HCT116 (cell line): ENCODE data around the gene BRD3OS. TPM values are rescaled to one million over a fixed set of nuclear protein-coding genes. Genes with fewer than 3 reads are reported as not detected.

Source experiments
- ATAC-seq: fragments of 200-7000 bp; cut with Tn5 transposase; 2 replicates; pipeline ENCODE4 v1.9.1; 2020; ENCODE audit warnings: mild to moderate bottlenecking, moderate library complexity
- BruUV-seq: library from RNA; stranded (reverse); fragments of 400-500 nt; replicated peaks from 2 replicates; lab custom pipeline; 2021; lab: Mats Ljungman, UMichigan
- CTCF ChIA-PET: fragments of 300-600 bp; sonication (Branson Sonifier 250); formaldehyde crosslinking; loops from one replicate; lab custom pipeline; 2021; ENCODE audit warnings: antibody characterized with exemption; lab: Charles Lee
- POLR2A ChIA-PET: fragments of 300-600, 350-600 bp; sonication (Branson Sonifier 250); formaldehyde crosslinking; loops from one replicate; lab custom pipeline; 2021; ENCODE audit warnings: antibody characterized with exemption; lab: Charles Lee
- RAD21 ChIA-PET, 2 experiments: fragments of 300-600 bp; sonication (Branson Sonifier 250); formaldehyde crosslinking; loops; one replicate each; lab custom pipeline; 2023; ENCODE audit warnings: low total read pairs in 2 of 2; ENCODE audit not compliant: uncharacterized antibody in 2 of 2, unreplicated experiment in 2 of 2, low non-redundant PET in 1 of 2; lab: Charles Lee
- DNase-seq: peaks from one replicate; pipeline ENCODE4 v3.0.0-alpha.2; 2010; ENCODE audit warnings: low read depth, low spot score
- H2AFZ ChIP-seq: fragments of 200-600 bp; shearing (Covaris generic), sonication (generic); 2 replicates; pipeline ENCODE4 v1.6.1; 2017; ENCODE audit warnings: low read depth, mixed run types, mixed read lengths, antibody characterized with exemption, low read length; ENCODE audit not compliant: poor library complexity, severe bottlenecking
- H3K27ac ChIP-seq: 2 replicates; pipeline ENCODE4 v1.5.1; 2012; ENCODE audit warnings: low read depth, low read length
- H3K27me3 ChIP-seq: fragments of 200-600 bp; sonication (generic); 2 replicates; pipeline ENCODE4 v1.6.1; 2016; ENCODE audit warnings: mixed run types, low read length, mixed read lengths; ENCODE audit not compliant: insufficient read depth
- H3K36me3 ChIP-seq, 2 experiments: fragments of 200-500 bp in 1 of 2; fragments of 200-600 bp in 1 of 2; sonication (Bioruptor generic) in 1 of 2; sonication (generic) in 1 of 2; 2 replicates each; pipeline versions ENCODE4 v1.5.1 to v1.6.1; 2014 to 2016; ENCODE audit warnings: low read length in 2 of 2, inconsistent platforms in 1 of 2, mixed read lengths in 1 of 2, mixed run types in 1 of 2; ENCODE audit not compliant: insufficient read depth in 2 of 2, control insufficient read depth in 1 of 2
- H3K4me1 ChIP-seq, 2 experiments: fragments of 200-600 bp in 1 of 2; sonication (generic) in 1 of 2; 2 replicates each; pipeline versions ENCODE4 v1.5.1 to v1.6.1; 2012 to 2017; ENCODE audit warnings: low read length in 2 of 2, inconsistent platforms in 1 of 2, mild to moderate bottlenecking in 1 of 2, mixed read lengths in 1 of 2, mixed run types in 1 of 2, moderate library complexity in 1 of 2; ENCODE audit not compliant: insufficient read depth in 2 of 2, control insufficient read depth in 1 of 2
- H3K4me2 ChIP-seq: fragments of 200-600 bp; sonication (generic); 2 replicates; pipeline ENCODE4 v1.6.1; 2017; ENCODE audit warnings: mixed run types, low read length, mixed read lengths
- H3K4me3 ChIP-seq, 2 experiments: fragments of 200-600 bp in 1 of 2; sonication (generic) in 1 of 2; replicated peaks in 1 of 2; 2 replicates each; pipeline ENCODE4 v1.5.1; 2011 to 2016; ENCODE audit warnings: low read length in 2 of 2, control low read depth in 1 of 2, low read depth in 1 of 2, mild to moderate bottlenecking in 1 of 2, mixed read lengths in 1 of 2, mixed run types in 1 of 2
- H3K79me2 ChIP-seq: fragments of 200-600 bp; sonication (generic); 2 replicates; pipeline ENCODE4 v1.6.1; 2017; ENCODE audit warnings: mild to moderate bottlenecking, mixed run types, low read length, moderate library complexity, mixed read lengths; ENCODE audit not compliant: insufficient read depth
- H3K9ac ChIP-seq: fragments of 200-600 bp; sonication (generic); 2 replicates; pipeline ENCODE4 v1.6.1; 2016; ENCODE audit warnings: low read length, mixed read lengths
- H3K9me2 ChIP-seq: fragments of 200-600 bp; sonication (generic), shearing (Covaris generic); 2 replicates; pipeline ENCODE4 v1.6.1; 2017; ENCODE audit warnings: mixed run types, mild to moderate bottlenecking, moderate library complexity; ENCODE audit not compliant: insufficient read depth
- H3K9me3 ChIP-seq, 2 experiments: fragments of 200-500 bp in 1 of 2; fragments of 200-600 bp in 1 of 2; sonication (Bioruptor generic) in 1 of 2; sonication (generic) in 1 of 2; 2 replicates each; pipeline ENCODE4 v1.6.1; 2014 to 2017; ENCODE audit warnings: low read length in 2 of 2, mixed read lengths in 2 of 2, inconsistent platforms in 1 of 2, low read depth in 1 of 2, mild to moderate bottlenecking in 1 of 2, mixed run types in 1 of 2, moderate library complexity in 1 of 2; ENCODE audit not compliant: control insufficient read depth in 1 of 2, insufficient read depth in 1 of 2
- H4K20me1 ChIP-seq: fragments of 200-600 bp; sonication (generic), shearing (Covaris generic); 2 replicates; pipeline ENCODE4 v1.6.1; 2017; ENCODE audit warnings: mixed run types, mild to moderate bottlenecking, moderate library complexity; ENCODE audit not compliant: insufficient read depth
- CBX3 ChIP-seq: IDR thresholded peaks from 2 replicates; pipeline ENCODE4 v1.6.1; 2012; ENCODE audit warnings: low read depth
- EGR1 ChIP-seq: IDR thresholded peaks from 2 replicates; pipeline ENCODE4 v1.6.1; 2012; ENCODE audit warnings: low read depth
- ELF1 ChIP-seq: IDR thresholded peaks from 2 replicates; pipeline ENCODE4 v1.6.1; 2012; ENCODE audit warnings: low read depth, borderline replicate concordance
- EZH2phosphoT487 ChIP-seq: fragments of 200-600 bp; IDR thresholded peaks from 2 replicates; pipeline ENCODE4 v1.6.1; 2018; ENCODE audit warnings: antibody characterized with exemption, borderline replicate concordance
- FOSL1 ChIP-seq: IDR thresholded peaks from 2 replicates; pipeline ENCODE4 v1.6.1; 2012; ENCODE audit warnings: low read depth
- JUND ChIP-seq: IDR thresholded peaks from 2 replicates; pipeline ENCODE4 v1.6.1; 2012
- POLR2A ChIP-seq: IDR thresholded peaks from 2 replicates; pipeline ENCODE4 v1.7.0; 2011; ENCODE audit warnings: borderline replicate concordance; ENCODE audit not compliant: insufficient read depth, insufficient read length; ENCODE audit errors: extremely low read depth
- RAD21 ChIP-seq: IDR thresholded peaks from 2 replicates; pipeline ENCODE4 v1.6.1; 2012; ENCODE audit warnings: low read depth, mild to moderate bottlenecking
- SIN3A ChIP-seq: IDR thresholded peaks from 2 replicates; pipeline ENCODE4 v1.6.1; 2012; ENCODE audit warnings: low read depth
- SP1 ChIP-seq: IDR thresholded peaks from 2 replicates; pipeline ENCODE4 v1.6.1; 2012; ENCODE audit warnings: low read depth
- SRF ChIP-seq: IDR thresholded peaks from 2 replicates; pipeline ENCODE4 v1.6.1; 2012; ENCODE audit warnings: low read depth
- YY1 ChIP-seq: IDR thresholded peaks from 2 replicates; pipeline ENCODE4 v1.6.1; 2011; ENCODE audit warnings: low read length, low read depth, moderate library complexity, mild to moderate bottlenecking; ENCODE audit not compliant: insufficient replicate concordance; ENCODE audit errors: extremely low read depth
- ZFX ChIP-seq: fragments of 450-650 bp; IDR thresholded peaks from 2 replicates; pipeline ENCODE4 v1.6.1; 2017
- intact Hi-C: fragments of 100-400 bp; cut with micrococcal nuclease; formaldehyde crosslinking; loops from 2 replicates; pipeline ENCODE4 v1.10.0; 2022
- total RNA-seq: library from RNA; stranded (reverse); gene quantifications from one replicate; pipeline ENCODE4 v1.2.1, GENCODE V29; 2021; ENCODE audit not compliant: unreplicated experiment
- TF ChIP-seq, protein P1 (sequence below): IDR thresholded peaks from 2 replicates; pipeline ENCODE4 v1.6.1; 2012
- TF ChIP-seq, protein P2 (sequence below), 3 experiments: fragments of 200-600 bp in 1 of 3; sonication (generic) in 1 of 3; IDR thresholded peaks in 2 of 3; conservative IDR thresholded peaks in 1 of 3; 2 replicates each; pipeline ENCODE4 v1.5.1; 2012 to 2017; ENCODE audit warnings: low read depth in 2 of 3, low read length in 2 of 3, antibody characterized with exemption in 1 of 3, borderline replicate concordance in 1 of 3, control low read depth in 1 of 3, mild to moderate bottlenecking in 1 of 3, mixed read lengths in 1 of 3, mixed run types in 1 of 3, moderate library complexity in 1 of 3; ENCODE audit not compliant: insufficient read depth in 1 of 3
- TF ChIP-seq, protein P3 (sequence below): IDR thresholded peaks from 2 replicates; pipeline ENCODE4 v1.6.1; 2012; ENCODE audit warnings: low read depth

Gene BRD3OS
- total RNA-seq, 1 experiment from 2014 or later = 17.0 TPM

DNA sequence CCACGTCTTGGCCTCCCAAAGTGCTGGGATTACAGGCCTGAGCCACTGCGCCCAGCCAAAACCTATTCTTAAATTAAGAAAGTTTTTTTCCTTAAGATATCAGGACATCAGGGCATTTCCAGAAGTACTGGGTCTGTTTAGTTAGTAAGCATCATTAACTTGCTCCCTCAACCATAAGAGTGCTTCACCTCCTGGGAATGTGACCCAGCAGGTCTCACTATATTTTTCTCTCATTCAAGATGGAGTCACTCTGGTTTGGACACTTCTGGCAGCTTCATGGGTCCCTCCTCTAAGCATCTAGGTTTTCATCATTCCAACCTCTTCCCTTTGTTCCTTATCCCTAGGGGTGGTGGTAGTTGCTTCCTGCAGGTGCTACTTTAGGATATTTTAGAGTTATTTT, 10.3 kb upstream of the BRD3OS start:
- Histone ChIP-seq H2AFZ (no peak overlapping the region), H3K4me3 (no peak overlapping the region), H3K9me2 (no peaks in the 10 kb centered on the region), H3K4me1 (peaks cover 0 to under 1% of the 10 kb centered on the region in 2 experiments; a peak in 1 of 4 replicates), H4K20me1 (no peaks in the 10 kb centered on the region), H3K79me2 (no peaks in the 10 kb centered on the region), H3K36me3 (no peaks in the 10 kb centered on the region), H3K9me3 (peaks cover 10 to 16% of the 10 kb centered on the region in 2 experiments; a peak in 2 of 4 replicates), H3K27me3 (no peaks in the 10 kb centered on the region), H3K4me2 (no peak overlapping the region), H3K9ac (no peak overlapping the region), H3K27ac (no peak overlapping the region)
- no peak for DNase-seq
- no peak for TF ChIP-seq POLR2A
- TF ChIP-seq, protein P1, sequence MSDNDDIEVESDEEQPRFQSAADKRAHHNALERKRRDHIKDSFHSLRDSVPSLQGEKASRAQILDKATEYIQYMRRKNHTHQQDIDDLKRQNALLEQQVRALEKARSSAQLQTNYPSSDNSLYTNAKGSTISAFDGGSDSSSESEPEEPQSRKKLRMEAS = no peak
- TF ChIP-seq ZFX = no peak
- TF ChIP-seq FOSL1 = no peak
- no peak for TF ChIP-seq SRF
- no peak for TF ChIP-seq EZH2phosphoT487
- no peak for TF ChIP-seq YY1
- TF ChIP-seq, protein P2, sequence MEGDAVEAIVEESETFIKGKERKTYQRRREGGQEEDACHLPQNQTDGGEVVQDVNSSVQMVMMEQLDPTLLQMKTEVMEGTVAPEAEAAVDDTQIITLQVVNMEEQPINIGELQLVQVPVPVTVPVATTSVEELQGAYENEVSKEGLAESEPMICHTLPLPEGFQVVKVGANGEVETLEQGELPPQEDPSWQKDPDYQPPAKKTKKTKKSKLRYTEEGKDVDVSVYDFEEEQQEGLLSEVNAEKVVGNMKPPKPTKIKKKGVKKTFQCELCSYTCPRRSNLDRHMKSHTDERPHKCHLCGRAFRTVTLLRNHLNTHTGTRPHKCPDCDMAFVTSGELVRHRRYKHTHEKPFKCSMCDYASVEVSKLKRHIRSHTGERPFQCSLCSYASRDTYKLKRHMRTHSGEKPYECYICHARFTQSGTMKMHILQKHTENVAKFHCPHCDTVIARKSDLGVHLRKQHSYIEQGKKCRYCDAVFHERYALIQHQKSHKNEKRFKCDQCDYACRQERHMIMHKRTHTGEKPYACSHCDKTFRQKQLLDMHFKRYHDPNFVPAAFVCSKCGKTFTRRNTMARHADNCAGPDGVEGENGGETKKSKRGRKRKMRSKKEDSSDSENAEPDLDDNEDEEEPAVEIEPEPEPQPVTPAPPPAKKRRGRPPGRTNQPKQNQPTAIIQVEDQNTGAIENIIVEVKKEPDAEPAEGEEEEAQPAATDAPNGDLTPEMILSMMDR (IDR thresholded peaks at IDR 0.05 in 2 of 3, conservative IDR thresholded peaks at IDR 0.05 in 1 of 3; ENCODE audit: borderline replicate concordance in 1 of 3, insufficient read depth in 1 of 3, low read depth in 2 of 3, low read length in 2 of 3) = no peak
- TF ChIP-seq, protein P3, sequence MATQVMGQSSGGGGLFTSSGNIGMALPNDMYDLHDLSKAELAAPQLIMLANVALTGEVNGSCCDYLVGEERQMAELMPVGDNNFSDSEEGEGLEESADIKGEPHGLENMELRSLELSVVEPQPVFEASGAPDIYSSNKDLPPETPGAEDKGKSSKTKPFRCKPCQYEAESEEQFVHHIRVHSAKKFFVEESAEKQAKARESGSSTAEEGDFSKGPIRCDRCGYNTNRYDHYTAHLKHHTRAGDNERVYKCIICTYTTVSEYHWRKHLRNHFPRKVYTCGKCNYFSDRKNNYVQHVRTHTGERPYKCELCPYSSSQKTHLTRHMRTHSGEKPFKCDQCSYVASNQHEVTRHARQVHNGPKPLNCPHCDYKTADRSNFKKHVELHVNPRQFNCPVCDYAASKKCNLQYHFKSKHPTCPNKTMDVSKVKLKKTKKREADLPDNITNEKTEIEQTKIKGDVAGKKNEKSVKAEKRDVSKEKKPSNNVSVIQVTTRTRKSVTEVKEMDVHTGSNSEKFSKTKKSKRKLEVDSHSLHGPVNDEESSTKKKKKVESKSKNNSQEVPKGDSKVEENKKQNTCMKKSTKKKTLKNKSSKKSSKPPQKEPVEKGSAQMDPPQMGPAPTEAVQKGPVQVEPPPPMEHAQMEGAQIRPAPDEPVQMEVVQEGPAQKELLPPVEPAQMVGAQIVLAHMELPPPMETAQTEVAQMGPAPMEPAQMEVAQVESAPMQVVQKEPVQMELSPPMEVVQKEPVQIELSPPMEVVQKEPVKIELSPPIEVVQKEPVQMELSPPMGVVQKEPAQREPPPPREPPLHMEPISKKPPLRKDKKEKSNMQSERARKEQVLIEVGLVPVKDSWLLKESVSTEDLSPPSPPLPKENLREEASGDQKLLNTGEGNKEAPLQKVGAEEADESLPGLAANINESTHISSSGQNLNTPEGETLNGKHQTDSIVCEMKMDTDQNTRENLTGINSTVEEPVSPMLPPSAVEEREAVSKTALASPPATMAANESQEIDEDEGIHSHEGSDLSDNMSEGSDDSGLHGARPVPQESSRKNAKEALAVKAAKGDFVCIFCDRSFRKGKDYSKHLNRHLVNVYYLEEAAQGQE = no peak
- TF ChIP-seq SIN3A = no peak
- TF ChIP-seq ELF1 = no peak
- TF ChIP-seq SP1 = no peak
- TF ChIP-seq CBX3 = no peak
- TF ChIP-seq RAD21 = no peak
- no peak for TF ChIP-seq JUND
- TF ChIP-seq EGR1 = no peak
- no TSS peak for BruUV-seq
- intact Hi-C loops = no loop called here
- ChIA-PET CTCF (no interaction called here), RAD21 (no interaction called here), POLR2A (no interaction called here)
- ATAC-seq = no peak
